Right cardiac atrium (tissue), 5 donors: Measurements from ENCODE around the gene TSGA10IP. TPM values are rescaled to one million over a fixed set of nuclear protein-coding genes. Genes with fewer than 3 reads are reported as not detected.

ENCODE experiments used
- ATAC-seq, 2 donors: fragments of 200-7000 bp; cut with Tn5 transposase; one replicate each; pipeline versions ENCODE4 v1.8.0 to v1.9.1; 2020; ENCODE audit warnings: moderate library complexity in 2 of 2, mild to moderate bottlenecking in 1 of 2
- DNase-seq, 3 donors: peaks; one replicate each; pipeline ENCODE4 v3.0.0-alpha.2; 2020
- H3K27ac ChIP-seq: one replicate; pipeline ENCODE4 v1.5.1; 2013; ENCODE audit warnings: mild to moderate bottlenecking, low read length, control low read depth, moderate library complexity
- H3K27me3 ChIP-seq: one replicate; pipeline ENCODE4 v1.6.1; 2013; ENCODE audit not compliant: control insufficient read depth, insufficient read depth
- H3K4me1 ChIP-seq: one replicate; pipeline ENCODE4 v1.6.1; 2013; ENCODE audit warnings: low read length; ENCODE audit not compliant: control insufficient read depth, insufficient read depth
- H3K4me3 ChIP-seq: one replicate; pipeline ENCODE4 v1.5.1; 2013; ENCODE audit warnings: low read length, control low read depth
- H3K9me3 ChIP-seq: one replicate; pipeline ENCODE4 v1.6.1; 2013; ENCODE audit warnings: low read length; ENCODE audit not compliant: control insufficient read depth
- WGBS: extraction: QIAGEN DNeasy Blood & Tissue Kit; methylation state at CpG from one replicate; pipeline ENCODE4 v1.1.7; 2013; 5-methylcytosine and 5-hydroxymethylcytosine counted together
- intact Hi-C, 4 donors: fragments of 100-400 bp; cut with DNase I; formaldehyde crosslinking; loops; one replicate each; pipeline versions ENCODE4 v1.11.0 to v1.14.0; 2022 to 2023
- polyA plus RNA-seq: library from polyadenylated mRNA; stranded (reverse); fragments of 200-250 nt; gene quantifications from one replicate; pipeline ENCODE4 v1.2.3, GENCODE V29; 2013
- total RNA-seq, 4 donors: library from RNA; stranded (reverse); fragmentation: NEBNext Ultra II Directional; extraction: Animal tissue kit (Norgen Biotek cat#: 25700); gene quantifications; one replicate each; pipeline ENCODE4 v1.2.1, GENCODE V29; 2021
- donor health status: healthy with polysubstance abuse.
- donor health status: DM: no; HTN: yes; CAD: no.
- donor health status: DM: no; HTN: no; CAD: no.
- donor health status: DM: no; HTN: yes; CAD: no; lungs with severe emphysema.
- donor health status: DM: yes; HTN: yes; CAD: no.

TSGA10IP gene
- total and polyA plus RNA-seq, 5 donors, result not detected

DNA sequence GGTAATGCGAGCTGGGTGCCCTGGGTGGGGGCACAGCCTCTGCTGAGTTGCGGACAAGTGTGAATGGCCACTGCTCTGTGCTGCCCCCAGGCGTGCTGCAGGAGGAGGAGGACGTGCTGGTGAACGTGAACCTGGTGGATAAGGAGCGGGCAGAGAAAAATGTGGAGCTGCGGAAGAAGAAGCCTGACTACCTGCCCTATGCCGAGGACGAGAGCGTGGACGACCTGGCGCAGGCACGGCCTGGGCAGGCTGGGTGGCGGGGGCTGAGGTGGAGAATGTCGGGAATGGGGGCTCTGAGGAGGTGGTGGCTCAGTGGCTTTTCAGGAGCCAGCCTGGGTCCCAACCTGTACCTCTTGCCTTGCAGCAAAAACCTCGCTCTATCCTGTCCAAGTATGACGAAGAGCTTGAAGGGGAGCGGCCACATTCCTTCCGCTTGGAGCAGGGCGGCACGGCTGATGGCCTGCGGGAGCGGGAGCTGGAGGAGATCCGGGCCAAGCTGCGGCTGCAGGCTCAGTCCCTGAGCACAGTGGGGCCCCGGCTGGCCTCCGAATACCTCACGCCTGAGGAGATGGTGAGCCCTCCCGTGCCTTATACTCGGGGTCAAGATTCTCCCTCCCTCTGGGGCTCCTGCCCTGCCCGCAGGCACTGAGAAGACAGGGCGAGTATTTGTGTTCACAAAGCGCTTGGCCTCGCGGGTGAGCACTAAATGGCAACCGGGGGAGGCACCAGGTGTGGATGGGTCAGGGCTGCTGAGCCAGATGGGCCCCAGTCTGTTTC, 20.9 kb downstream of the TSGA10IP start:
- no peaks in the 10 kb centered on the region for H3K9me3 ChIP-seq
- no peak overlapping the region for H3K27ac ChIP-seq
- H3K4me3 ChIP-seq, result no peak overlapping the region
- peaks cover 6% of the 10 kb centered on the region for H3K4me1 ChIP-seq
- DNase-seq, result peak in 1 of 3 donors; percentile 47
- no peak for ATAC-seq
- intact Hi-C loops, result loop anchor here in 2 of 4 donors (5.0 to 10.0 kb wide), 2 partner anchors 36 to 81 kb away; partner anchors contain the start of genes BANF1 (in 1 of the 2), EIF1AD (in 1 of the 2) and FIBP (in 1 of the 2)
- H3K27me3 ChIP-seq, result no peaks in the 10 kb centered on the region
- WGBS, result 93% methylated on average over 36 of the region's 36 CpGs

DNA sequence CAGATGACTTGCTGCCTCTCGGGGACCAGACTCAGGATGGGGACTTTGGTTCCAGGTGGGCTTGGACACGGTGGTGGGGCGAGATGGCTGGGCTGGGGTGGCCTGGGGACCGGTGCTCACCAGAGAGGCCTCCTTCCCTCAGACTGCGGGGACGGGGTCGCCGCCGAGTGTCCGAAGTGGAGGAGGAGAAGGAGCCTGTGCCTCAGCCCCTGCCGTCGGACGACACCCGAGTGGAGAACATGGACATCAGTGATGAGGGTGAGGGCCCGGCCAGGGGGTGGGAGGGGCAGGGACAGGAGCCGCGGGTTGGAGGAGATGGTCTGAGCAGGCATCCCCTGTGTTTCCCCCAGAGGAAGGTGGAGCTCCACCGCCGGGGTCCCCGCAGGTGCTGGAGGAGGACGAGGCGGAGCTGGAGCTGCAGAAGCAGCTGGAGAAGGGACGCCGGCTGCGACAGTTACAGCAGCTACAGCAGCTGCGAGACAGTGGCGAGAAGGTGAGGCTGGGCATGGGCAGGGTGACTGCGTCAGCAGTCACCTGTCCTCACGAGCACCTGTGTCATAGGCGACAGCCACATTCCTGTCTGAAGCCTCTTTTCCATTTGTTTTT, 22.2 kb downstream of the TSGA10IP start:
- peak in 1 of 3 donors; percentile 50 for DNase-seq
- Histone ChIP-seq H3K27ac (no peak overlapping the region), H3K4me3 (no peak overlapping the region), H3K4me1 (peaks cover 4% of the 10 kb centered on the region), H3K27me3 (no peaks in the 10 kb centered on the region), H3K9me3 (no peaks in the 10 kb centered on the region)
- intact Hi-C loops, result loop anchor here in 2 of 4 donors (5.0 to 10.0 kb wide), 2 partner anchors 35 to 83 kb away; partner anchors contain the start of genes BANF1 (in 1 of the 2), EIF1AD (in 1 of the 2) and FIBP (in 1 of the 2)
- ATAC-seq, result no peak
- 92% methylated on average over 30 of the region's 30 CpGs for WGBS

DNA sequence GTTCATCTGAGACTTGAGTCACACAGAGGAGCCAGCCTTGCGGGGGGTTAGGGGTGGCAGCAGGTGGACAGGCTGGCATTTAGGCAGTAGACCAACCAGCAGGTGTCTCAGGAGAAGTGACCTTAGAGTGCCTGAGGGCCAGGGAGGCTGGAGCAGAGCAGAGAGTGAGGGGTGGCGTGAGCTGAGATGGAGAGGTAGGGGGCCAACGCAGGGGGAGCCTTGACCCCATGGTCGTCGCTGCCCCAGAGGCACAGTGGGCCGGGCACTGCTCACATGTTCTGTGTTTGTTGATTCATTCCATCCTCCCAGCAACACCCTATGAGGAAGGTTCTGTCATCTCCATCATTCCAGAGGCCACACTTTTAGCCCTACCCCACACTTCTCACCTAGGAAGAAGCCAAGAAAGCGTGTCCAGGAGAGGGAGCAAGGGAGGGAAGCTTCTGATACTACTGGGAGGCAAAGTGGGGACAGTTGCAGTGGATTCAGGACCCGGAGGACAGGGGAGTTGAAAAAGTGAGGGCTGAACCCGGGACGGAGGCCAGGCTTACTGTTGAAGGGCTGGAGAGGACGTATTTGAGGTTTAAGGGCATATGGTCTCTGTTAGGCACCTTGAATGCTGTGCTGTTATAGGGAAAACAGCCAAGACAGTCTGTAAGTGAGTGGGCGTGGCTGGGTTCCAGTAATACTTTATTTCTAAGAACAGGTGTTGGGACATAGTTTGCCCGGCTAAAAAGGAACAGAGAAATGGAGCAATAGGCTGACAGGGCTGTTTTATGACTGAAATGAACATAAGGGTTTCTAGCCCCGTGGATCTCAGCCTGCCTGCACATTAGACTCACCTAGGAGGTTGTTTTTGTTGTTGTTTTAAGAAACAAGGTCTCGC, 23.6 kb downstream of the TSGA10IP start:
- intact Hi-C loops, result loop anchor here in 2 of 4 donors (5.0 to 10.0 kb wide), 2 partner anchors 33 to 84 kb away; partner anchors contain the start of genes BANF1 (in 1 of the 2), EIF1AD (in 1 of the 2) and FIBP (in 1 of the 2)
- Histone ChIP-seq H3K27ac (no peak overlapping the region), H3K4me1 (no peaks in the 10 kb centered on the region), H3K9me3 (no peaks in the 10 kb centered on the region), H3K27me3 (no peaks in the 10 kb centered on the region), H3K4me3 (no peak overlapping the region)
- WGBS, result 83% methylated on average over 15 of the region's 15 CpGs
- DNase-seq (no peak), ATAC-seq (no peak)

DNA sequence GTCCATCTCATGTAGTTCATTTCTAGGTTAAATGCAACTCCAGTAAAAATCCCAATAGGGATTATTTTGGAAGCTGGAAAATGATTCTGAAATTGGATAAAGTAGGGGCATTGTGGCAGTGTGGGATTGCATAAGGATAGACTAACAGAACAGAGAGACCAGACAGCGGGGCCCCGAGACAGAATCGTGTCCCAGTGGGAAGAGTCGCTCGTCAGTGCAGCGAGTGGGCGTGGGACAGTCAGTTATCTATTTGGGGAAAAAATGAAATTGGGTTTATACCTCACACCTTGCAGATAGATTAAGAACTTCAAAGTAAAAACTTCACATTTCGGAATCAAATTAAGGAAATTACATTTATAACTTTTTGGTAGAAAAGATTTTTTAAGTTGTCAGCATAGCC, 26.8 kb downstream of the TSGA10IP start:
- no peak overlapping the region for H3K4me3 ChIP-seq
- no peak for ATAC-seq
- DNase-seq, result no peak
- H3K27me3 ChIP-seq, result no peaks in the 10 kb centered on the region
- WGBS, result 93% methylated on average over 8 of the region's 8 CpGs
- intact Hi-C loops, result no loop called here
- no peaks in the 10 kb centered on the region for H3K4me1 ChIP-seq
- no peaks in the 10 kb centered on the region for H3K9me3 ChIP-seq
- H3K27ac ChIP-seq, result no peak overlapping the region

DNA sequence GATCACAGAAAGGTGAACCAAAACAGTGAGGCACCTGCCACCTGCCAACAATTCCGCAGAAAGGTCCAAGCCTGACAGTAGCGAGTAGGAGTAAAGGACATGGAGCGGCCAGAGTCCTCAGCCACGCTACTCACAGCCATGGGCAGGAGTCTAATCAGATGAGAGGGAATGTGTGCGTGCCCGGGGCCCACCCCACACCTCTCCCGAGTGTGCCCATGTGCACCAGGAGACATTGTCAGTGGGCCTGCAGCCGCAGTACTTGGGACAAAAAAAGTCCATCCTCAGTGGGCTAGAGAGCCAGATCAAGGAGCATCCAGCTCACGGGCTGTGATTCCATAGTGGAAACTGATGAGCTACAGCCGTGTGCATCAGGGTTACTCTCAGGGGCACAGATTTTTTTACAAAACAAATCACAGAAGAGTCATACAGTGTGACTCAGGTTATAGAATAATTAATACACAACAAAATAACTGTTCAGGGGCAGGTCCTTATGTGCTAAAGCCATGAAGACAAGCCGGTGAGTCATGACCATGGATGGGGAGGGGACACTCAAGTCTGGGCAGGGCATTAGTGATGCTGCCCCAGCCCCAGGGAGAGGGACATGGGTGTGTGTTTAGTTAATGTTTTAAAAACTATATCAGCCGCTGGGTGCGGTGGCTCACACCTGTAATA, 28.3 kb downstream of the TSGA10IP start:
- H3K4me1 ChIP-seq, result no peaks in the 10 kb centered on the region
- no peaks in the 10 kb centered on the region for H3K9me3 ChIP-seq
- DNase-seq (no peak), ATAC-seq (no peak)
- H3K27me3 ChIP-seq, result no peaks in the 10 kb centered on the region
- no peak overlapping the region for H3K4me3 ChIP-seq
- 92% methylated on average over 13 of the region's 13 CpGs for WGBS
- H3K27ac ChIP-seq, result no peak overlapping the region
- intact Hi-C loops, result no loop called here

DNA sequence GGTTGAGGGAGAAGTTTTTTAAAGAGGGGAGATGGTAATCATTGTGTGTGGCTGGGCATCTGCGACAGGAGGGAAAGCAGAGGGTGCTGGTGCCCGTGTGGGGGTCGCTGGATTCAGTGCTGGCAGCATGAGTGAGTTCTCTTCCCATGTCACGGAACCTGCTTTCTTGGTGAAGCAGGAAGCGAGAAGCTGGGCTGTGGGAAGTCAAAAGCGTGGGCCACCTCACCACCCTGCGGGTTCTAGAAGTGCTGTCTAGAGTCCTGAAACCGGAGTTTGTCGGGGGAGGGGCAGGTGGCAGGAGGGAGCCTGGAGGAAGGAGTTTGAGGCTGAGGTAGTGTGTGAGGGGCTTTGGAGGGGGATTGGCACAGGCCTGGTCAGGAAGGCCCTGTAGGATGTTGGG, 30.5 kb downstream of the TSGA10IP start:
- no peaks in the 10 kb centered on the region for H3K27me3 ChIP-seq
- no peaks in the 10 kb centered on the region for H3K9me3 ChIP-seq
- no peak for DNase-seq
- H3K4me3 ChIP-seq, result no peak overlapping the region
- no peak for ATAC-seq
- no peak overlapping the region for H3K27ac ChIP-seq
- 92% methylated on average over 9 of the region's 9 CpGs for WGBS
- H3K4me1 ChIP-seq, result no peaks in the 10 kb centered on the region
- intact Hi-C loops, result no loop called here

DNA sequence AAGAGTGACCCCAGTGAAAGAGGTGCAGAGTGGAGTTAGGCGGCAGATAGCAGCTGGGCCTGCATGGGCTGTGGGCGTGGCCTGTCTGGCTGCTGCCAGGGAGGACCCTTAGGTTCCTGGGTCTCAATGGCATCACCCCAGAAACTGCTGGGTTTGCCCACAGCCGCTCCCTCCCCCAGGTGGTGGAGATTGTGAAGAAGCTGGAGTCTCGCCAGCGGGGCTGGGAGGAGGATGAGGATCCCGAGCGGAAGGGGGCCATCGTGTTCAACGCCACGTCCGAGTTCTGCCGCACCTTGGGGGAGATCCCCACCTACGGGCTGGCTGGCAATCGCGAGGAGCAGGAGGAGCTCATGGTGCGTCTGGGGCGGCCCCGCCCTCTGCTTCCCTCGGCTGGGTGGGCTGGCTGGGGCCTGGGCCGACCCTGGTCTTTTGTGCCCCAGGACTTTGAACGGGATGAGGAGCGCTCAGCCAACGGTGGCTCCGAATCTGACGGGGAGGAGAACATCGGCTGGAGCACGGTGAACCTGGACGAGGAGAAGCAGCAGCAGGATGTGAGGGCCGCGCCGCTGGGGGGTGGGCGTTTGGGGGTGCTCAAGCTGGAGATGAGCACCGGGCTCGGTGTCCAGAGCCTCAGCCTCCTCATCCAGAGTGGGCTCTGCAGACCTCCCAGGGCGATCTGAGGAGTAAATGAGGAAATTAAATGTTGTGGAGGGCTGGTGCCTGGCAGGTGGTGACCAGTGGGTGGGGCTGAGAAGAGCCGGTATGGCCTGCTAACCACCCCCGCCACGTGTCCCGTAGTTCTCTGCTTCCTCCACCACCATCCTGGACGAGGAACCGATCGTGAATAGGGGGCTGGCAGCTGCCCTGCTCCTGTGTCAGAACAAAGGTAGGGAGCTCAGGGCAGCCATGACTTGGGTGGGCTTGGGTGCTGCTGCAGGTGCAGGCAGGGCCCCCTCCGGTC, 31.2 kb downstream of the TSGA10IP start:
- Histone ChIP-seq H3K9me3 (no peaks in the 10 kb centered on the region), H3K27ac (no peak overlapping the region), H3K27me3 (no peaks in the 10 kb centered on the region), H3K4me1 (no peaks in the 10 kb centered on the region), H3K4me3 (no peak overlapping the region)
- WGBS, result 82% methylated on average over 43 of the region's 43 CpGs
- intact Hi-C loops, result no loop called here
- ATAC-seq (no peak), DNase-seq (no peak)

DNA sequence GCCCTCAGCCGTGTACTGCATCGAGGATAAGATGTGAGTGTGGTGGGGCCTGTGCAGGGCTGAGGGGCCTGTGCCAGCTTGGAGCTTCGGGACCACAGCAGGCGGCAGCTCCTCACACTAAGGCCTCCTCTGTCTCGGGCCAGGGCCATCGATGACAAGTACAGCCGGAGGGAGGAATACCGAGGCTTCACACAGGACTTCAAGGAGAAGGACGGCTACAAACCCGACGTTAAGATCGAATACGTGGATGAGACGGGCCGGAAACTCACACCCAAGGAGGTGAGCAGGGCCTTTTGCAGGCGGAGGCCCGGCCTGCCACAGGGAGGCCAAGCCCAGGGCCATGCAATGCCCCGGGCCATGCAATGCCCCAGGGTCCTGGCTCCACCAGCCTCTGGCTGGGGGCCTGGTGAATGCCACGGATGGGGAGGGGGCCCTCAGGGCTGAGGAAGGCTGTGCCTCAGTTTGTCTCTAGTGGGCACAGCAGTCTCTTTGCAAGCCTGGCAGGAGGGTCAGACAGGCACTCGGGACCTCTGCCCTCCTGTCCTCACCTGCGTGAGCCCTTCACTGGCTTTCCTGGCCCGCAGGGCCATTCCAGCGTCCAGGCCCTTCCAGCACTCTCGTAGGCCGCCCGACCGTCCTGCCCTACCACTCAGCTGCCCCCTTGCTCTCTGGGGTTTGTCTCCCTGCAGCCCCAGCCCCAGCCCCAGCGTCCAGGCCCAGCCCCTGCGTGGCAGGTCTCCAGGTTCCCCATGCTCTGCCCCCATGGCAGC, 32.5 kb downstream of the TSGA10IP start:
- Histone ChIP-seq H3K4me3 (no peak overlapping the region), H3K27ac (no peak overlapping the region), H3K27me3 (no peaks in the 10 kb centered on the region), H3K9me3 (no peaks in the 10 kb centered on the region), H3K4me1 (no peaks in the 10 kb centered on the region)
- intact Hi-C loops, result no loop called here
- WGBS, result 87% methylated on average over 29 of the region's 29 CpGs
- peak in 1 of 2 donors; percentile 4 for ATAC-seq
- DNase-seq, result no peak
